Activated naive CD8-positive, alpha-beta T cell treated with anti-CD3 and anti-CD28 coated beads for 36 hours (primary cell): ENCODE data around the gene GRAMD1A. TPM values are rescaled to one million over a fixed set of nuclear protein-coding genes. Genes with fewer than 3 reads are reported as not detected.
"Not testable (repeated sequence)": the region's sequence is repeated elsewhere in the genome, so short reads cannot be mapped to it uniquely, and the experiment has no call there.

ENCODE experiments used
- DNase-seq: peaks from one replicate; pipeline ENCODE4 v3.0.0; 2021
- H3K27ac Mint-ChIP-seq: one replicate; pipeline ENCODE4 v1.8.0; 2022; ENCODE audit warnings: mild to moderate bottlenecking, moderate library complexity, mixed read lengths
- H3K27me3 Mint-ChIP-seq: one replicate; pipeline ENCODE4 v1.8.0; 2022; ENCODE audit warnings: mild to moderate bottlenecking, mixed read lengths
- H3K36me3 Mint-ChIP-seq: one replicate; pipeline ENCODE4 v1.8.0; 2021; ENCODE audit warnings: mild to moderate bottlenecking, mixed read lengths
- H3K4me1 Mint-ChIP-seq: one replicate; pipeline ENCODE4 v1.8.0; 2021; ENCODE audit warnings: mixed read lengths
- H3K4me3 Mint-ChIP-seq: one replicate; pipeline ENCODE4 v1.8.0; 2022; ENCODE audit warnings: mild to moderate bottlenecking, moderate library complexity, mixed read lengths
- H3K9me3 Mint-ChIP-seq: one replicate; pipeline ENCODE4 v1.8.0; 2022; ENCODE audit warnings: mixed read lengths
- total RNA-seq, 2 experiments: library from RNA; stranded (reverse); gene quantifications; one replicate each; pipeline ENCODE4 v1.2.3, GENCODE V29; 2021

GRAMD1A gene
- total RNA-seq, 2 experiments from 2014 or later, result 135 to 140 TPM

- peaks cover 50% of the 10 kb centered on the region for H3K4me1 Mint-ChIP-seq
- H3K27ac Mint-ChIP-seq, result peak overlapping the region; percentile 85
- H3K27me3 Mint-ChIP-seq, result no peaks in the 10 kb centered on the region
- peaks cover 3% of the 10 kb centered on the region for H3K9me3 Mint-ChIP-seq
- H3K4me3 Mint-ChIP-seq, result no peak overlapping the region
- DNase-seq, result no peak
- H3K36me3 Mint-ChIP-seq, result peaks cover 14% of the 10 kb centered on the region
Measured at GRCh38 chr19:34991542-34992333, 8.4 kb upstream of the GRAMD1A start.

- DNase-seq, H3K9me3 Mint-ChIP-seq, H3K27me3 Mint-ChIP-seq: not testable (repeated sequence)
- Mint-ChIP-seq H3K27ac (peak overlapping the region; percentile 20), H3K4me1 (peaks cover 57% of the 10 kb centered on the region), H3K36me3 (peaks cover 20% of the 10 kb centered on the region), H3K4me3 (peak overlapping the region; percentile 29)
Measured at GRCh38 chr19:34992582-34992981, 7.5 kb upstream of the GRAMD1A start.

GRCh38 chr19:34994286-34994642 lies 5.9 kb upstream of the GRAMD1A start:
- DNase-seq, result no peak
- Mint-ChIP-seq H3K36me3 (peaks cover 20% of the 10 kb centered on the region), H3K27ac (no peak overlapping the region), H3K4me1 (peaks cover 60% of the 10 kb centered on the region), H3K27me3 (no peaks in the 10 kb centered on the region), H3K9me3 (peaks cover 3% of the 10 kb centered on the region), H3K4me3 (no peak overlapping the region)

DNA sequence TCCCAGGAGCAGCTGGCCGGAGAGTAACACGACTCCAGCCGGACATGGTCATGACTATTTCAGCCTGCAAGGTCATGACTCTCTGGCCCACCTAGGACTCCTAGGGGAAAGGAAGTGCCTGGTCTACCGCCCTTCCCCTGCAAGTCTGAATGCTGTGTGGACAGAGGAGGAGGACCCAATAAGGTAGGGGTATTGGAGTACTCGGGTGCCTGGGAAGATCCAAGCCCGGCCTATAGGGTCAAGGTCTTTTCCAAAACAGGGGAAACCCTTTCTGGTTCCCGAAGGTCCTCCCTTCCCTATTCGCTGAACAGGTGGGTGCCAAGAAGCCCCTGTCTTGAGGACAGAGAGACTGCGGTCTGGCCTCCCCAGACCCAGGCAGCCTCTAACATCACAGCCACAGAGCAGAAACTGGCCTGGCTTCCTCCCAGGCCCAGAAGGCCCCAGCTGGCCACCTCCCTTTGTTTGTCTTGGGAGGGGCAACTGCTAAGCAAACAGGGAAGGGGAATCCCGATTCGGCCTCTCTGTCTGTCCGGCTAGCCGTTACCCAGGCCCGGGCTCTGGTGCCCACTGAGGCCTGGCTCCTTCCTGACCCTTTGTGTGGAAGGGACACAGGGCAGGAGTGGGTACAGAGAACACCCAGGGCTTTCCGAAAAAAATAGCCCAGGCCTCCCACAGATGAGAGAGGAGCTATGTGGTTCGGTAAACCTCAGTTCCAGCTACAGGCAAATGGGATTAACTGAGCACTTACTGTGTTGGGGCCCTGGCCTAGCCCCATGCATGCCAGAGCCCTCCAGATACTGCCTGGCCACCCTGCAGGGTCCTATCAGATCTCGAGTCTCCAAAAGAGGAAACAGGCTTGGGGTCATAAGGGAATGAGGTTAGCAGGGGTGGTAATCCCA lies 5.2 kb upstream of the GRAMD1A start:
- Mint-ChIP-seq H3K4me1 (peaks cover 60% of the 10 kb centered on the region), H3K27me3 (no peaks in the 10 kb centered on the region), H3K9me3 (peaks cover 3% of the 10 kb centered on the region), H3K27ac (no peak overlapping the region), H3K4me3 (no peak overlapping the region), H3K36me3 (peaks cover 20% of the 10 kb centered on the region)
- no peak for DNase-seq

GRCh38 chr19:34995551-34995950 lies 4.6 kb upstream of the GRAMD1A start:
- Mint-ChIP-seq H3K4me3 (no peak overlapping the region), H3K27me3 (no peaks in the 10 kb centered on the region), H3K36me3 (peaks cover 18% of the 10 kb centered on the region), H3K4me1 (peaks cover 54% of the 10 kb centered on the region), H3K9me3 (peaks cover 3% of the 10 kb centered on the region), H3K27ac (no peak overlapping the region)
- DNase-seq, result no peak

- Mint-ChIP-seq H3K27me3 (no peaks in the 10 kb centered on the region), H3K36me3 (peaks cover 25% of the 10 kb centered on the region), H3K27ac (peak overlapping the region; percentile 97), H3K4me3 (peak overlapping the region; percentile 53), H3K4me1 (peaks cover 46% of the 10 kb centered on the region), H3K9me3 (peaks cover 1% of the 10 kb centered on the region)
- DNase-seq, result no peak
Measured at GRCh38 chr19:34997071-34997617, 3.0 kb upstream of the GRAMD1A start.

DNA sequence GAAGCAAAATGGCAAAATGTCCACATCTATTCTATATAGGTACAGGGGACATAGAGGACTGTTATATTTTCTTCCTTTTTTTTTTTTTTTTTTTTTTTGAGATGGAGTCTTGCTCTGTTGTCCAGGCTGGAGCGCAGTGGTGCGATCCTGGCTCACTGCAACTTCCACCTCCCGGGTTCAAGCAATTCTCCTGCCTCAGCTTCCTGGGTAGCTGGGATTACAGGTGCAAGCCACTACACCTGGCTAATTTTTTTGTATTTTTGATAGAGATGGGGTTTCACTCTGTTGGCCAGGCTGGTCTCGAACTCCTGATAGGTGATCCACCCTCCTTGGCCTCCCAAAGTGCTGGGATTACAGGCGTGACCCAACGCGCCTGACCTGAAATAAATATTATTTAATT lies 1.9 kb upstream of the GRAMD1A start:
- not testable (repeated sequence) for DNase-seq, H3K9me3 Mint-ChIP-seq, H3K27me3 Mint-ChIP-seq
- H3K4me3 Mint-ChIP-seq, result peak overlapping the region; percentile 53
- H3K36me3 Mint-ChIP-seq, result peaks cover 33% of the 10 kb centered on the region
- peaks cover 51% of the 10 kb centered on the region for H3K4me1 Mint-ChIP-seq
- peak overlapping the region; percentile 97 for H3K27ac Mint-ChIP-seq

GRCh38 chr19:34998777-34999497 lies 1.2 kb upstream of the GRAMD1A start:
- Mint-ChIP-seq H3K9me3 (no peaks in the 10 kb centered on the region), H3K36me3 (peaks cover 31% of the 10 kb centered on the region), H3K27me3 (no peaks in the 10 kb centered on the region), H3K4me3 (peak overlapping the region; percentile 87), H3K4me1 (peaks cover 58% of the 10 kb centered on the region), H3K27ac (peak overlapping the region; percentile 86)
- no peak for DNase-seq

DNA sequence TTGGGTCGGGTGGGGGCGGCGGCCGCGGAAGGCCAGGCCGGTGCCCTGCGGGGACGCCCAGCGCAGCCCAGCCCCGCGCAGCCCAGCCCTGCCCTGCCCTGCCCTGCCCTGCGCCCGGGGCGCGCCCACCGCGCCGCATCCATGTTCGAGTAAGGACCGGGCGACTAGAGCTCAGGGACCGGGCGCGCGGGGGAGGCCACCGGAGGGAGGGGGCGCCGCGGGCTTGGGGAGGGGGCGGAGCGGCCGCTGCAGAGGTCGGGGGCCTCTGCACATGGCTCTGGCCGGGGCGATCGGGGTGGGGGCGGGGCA lies 169 bp downstream of the GRAMD1A start:
- no peak overlapping the region for H3K27ac Mint-ChIP-seq
- no peaks in the 10 kb centered on the region for H3K9me3 Mint-ChIP-seq
- peaks cover 36% of the 10 kb centered on the region for H3K36me3 Mint-ChIP-seq

GRCh38 chr19:35000647-35001501 lies 751 bp downstream of the GRAMD1A start:
- peak; percentile 65 for DNase-seq
- peaks cover 59% of the 10 kb centered on the region for H3K4me1 Mint-ChIP-seq
- peak overlapping the region; percentile 90 for H3K4me3 Mint-ChIP-seq
- H3K27me3 Mint-ChIP-seq, result no peaks in the 10 kb centered on the region
- H3K36me3 Mint-ChIP-seq, result peaks cover 40% of the 10 kb centered on the region
- no peaks in the 10 kb centered on the region for H3K9me3 Mint-ChIP-seq
- H3K27ac Mint-ChIP-seq, result peak overlapping the region; percentile 93

More for the DNA sequence above, 169 bp downstream of the GRAMD1A start:
- H3K4me1 Mint-ChIP-seq, result peaks cover 57% of the 10 kb centered on the region
- H3K4me3 Mint-ChIP-seq, result no peak overlapping the region
- no peak for DNase-seq
- H3K27me3 Mint-ChIP-seq, result no peaks in the 10 kb centered on the region

DNA sequence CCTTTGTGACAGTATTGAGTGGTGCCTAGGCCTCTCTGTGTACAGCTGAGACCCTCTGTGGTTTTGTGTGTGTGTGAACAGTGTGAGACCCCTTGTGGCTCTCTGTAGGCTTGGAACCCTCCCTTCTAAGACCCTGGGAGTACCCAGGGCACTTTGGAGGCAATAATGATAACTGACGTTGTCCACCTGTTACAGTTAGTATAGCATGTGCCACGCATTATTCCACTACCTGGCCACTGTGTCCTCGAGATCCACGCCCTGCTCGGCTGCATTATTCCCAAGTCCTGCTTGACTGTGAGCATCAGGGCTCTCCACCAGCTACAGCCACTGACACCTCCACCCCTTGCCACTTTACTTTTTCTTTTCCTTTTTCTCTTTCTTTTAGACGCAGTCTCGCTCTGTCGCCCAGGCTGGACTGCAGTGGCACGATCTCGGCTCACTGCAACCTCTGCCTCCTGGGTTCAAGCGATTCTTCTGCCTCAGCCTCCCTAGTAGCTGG lies 2.0 kb downstream of the GRAMD1A start:
- no peak for DNase-seq

GRCh38 chr19:35004517-35005255 lies 4.6 kb downstream of the GRAMD1A start:
- H3K4me1 Mint-ChIP-seq, result peaks cover 36% of the 10 kb centered on the region
- no peaks in the 10 kb centered on the region for H3K27me3 Mint-ChIP-seq
- H3K27ac Mint-ChIP-seq, result peak overlapping the region; percentile 31
- peaks cover 48% of the 10 kb centered on the region for H3K36me3 Mint-ChIP-seq
- no peak for DNase-seq
- H3K4me3 Mint-ChIP-seq, result no peak overlapping the region
- no peaks in the 10 kb centered on the region for H3K9me3 Mint-ChIP-seq

More for the DNA sequence above, 2.0 kb downstream of the GRAMD1A start:
- Mint-ChIP-seq H3K4me3 (peak overlapping the region; percentile 90), H3K36me3 (peaks cover 46% of the 10 kb centered on the region), H3K9me3 (no peaks in the 10 kb centered on the region), H3K4me1 (peaks cover 57% of the 10 kb centered on the region), H3K27ac (peak overlapping the region; percentile 93), H3K27me3 (no peaks in the 10 kb centered on the region)

DNA sequence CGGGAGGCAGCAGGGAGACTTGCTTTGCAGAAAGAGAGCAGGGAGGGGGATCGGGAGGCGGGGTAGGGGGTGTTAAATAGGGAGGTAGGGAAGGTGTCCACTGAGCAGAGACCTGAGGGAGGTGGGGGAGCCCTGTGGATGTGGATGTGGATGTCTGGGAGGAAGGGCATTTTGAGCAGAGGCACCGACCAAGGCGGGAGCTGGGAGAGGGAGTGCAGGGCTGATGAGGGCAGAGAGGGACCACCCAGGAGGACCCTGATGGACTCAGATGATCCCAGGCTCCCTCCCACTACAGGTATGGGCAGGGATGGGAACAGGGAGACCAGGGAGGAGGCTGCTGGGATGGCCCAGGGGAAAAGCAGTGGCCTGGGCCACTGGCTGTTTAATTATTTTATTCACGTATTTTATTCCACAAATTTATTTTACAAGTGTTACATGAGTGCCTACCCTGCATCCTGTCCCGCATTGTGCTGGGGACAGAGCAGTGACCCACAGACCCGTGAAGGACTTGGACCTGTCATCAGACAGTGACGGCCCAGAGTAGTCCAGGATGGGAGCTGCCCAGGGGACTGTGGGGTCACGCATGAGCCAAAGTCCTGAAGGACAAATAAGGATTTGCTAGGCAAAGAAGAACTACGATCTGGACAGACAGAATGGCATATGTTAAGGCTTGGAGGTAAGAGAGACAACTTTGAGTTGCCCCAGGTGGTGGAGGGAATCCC lies 5.3 kb downstream of the GRAMD1A start:
- Mint-ChIP-seq H3K4me3 (peak overlapping the region; percentile 40), H3K36me3 (peaks cover 48% of the 10 kb centered on the region), H3K27ac (peak overlapping the region; percentile 17), H3K4me1 (peaks cover 40% of the 10 kb centered on the region), H3K27me3 (no peaks in the 10 kb centered on the region), H3K9me3 (no peaks in the 10 kb centered on the region)
- no peak for DNase-seq
